Transverse colon (tissue), 3 donors: ENCODE measurements around the gene OLFML2B.
A peak's percentile ranks its signal among the peaks of the same experiment; 100 is the strongest.

Source experiments
- CTCF ChIP-seq, 5 experiments: fragments of 200-600 bp in 3 of 5; fragments of 450-650 bp in 2 of 5; sonication (generic) in 3 of 5; IDR thresholded peaks; 1 replicate in 2 of 5; 2 replicates in 3 of 5; pipeline ENCODE4 v1.5.1; 2016 to 2017; ENCODE audit warnings: antibody characterized with exemption in 5 of 5, inconsistent platforms in 3 of 5, mild to moderate bottlenecking in 2 of 5, moderate library complexity in 1 of 5
- EP300 ChIP-seq: sonication (generic); formaldehyde crosslinking; IDR thresholded peaks from one replicate; pipeline ENCODE4 v1.6.1; 2017; ENCODE audit warnings: antibody characterized with exemption, low read depth

- no peak for TF ChIP-seq EP300
- TF ChIP-seq CTCF (IDR thresholded peaks at IDR 0.05) = peak in 1 of 5 experiments; percentile 21
These were observed 17.0 kb upstream of the OLFML2B start for GRCh38 chr1:162040657-162041056.
